Prostate gland (tissue), 2 donors: Measurements from ENCODE around the gene ZRANB3. TPM values are rescaled to one million over a fixed set of nuclear protein-coding genes. Genes with fewer than 3 reads are reported as not detected.

Experiments used
- DNase-seq: peaks from one replicate; pipeline ENCODE4 v3.0.0-alpha.2; 2019; ENCODE audit warnings: low spot score
- H3K27ac ChIP-seq, 2 donors: fragments of 200-600 bp; sonication (generic); 2 replicates each; pipeline ENCODE4 v1.5.1; 2017 to 2019
- H3K27me3 ChIP-seq: fragments of 200-600 bp; sonication (generic); replicated peaks from 2 replicates; pipeline ENCODE4 v1.5.1; 2019; ENCODE audit not compliant: insufficient read depth
- H3K36me3 ChIP-seq, 2 donors: fragments of 200-600 bp; sonication (generic); 1 replicate in 1 of 2; 2 replicates in 1 of 2; pipeline versions ENCODE4 v1.5.1 to v1.8.1; 2017 to 2019
- H3K4me1 ChIP-seq: fragments of 200-600 bp; sonication (generic); replicated peaks from 2 replicates; pipeline ENCODE4 v1.5.1; 2019
- H3K4me3 ChIP-seq, 2 donors: fragments of 200-600 bp; sonication (generic); 2 replicates each; pipeline ENCODE4 v1.5.1; 2017 to 2019
- H3K9me3 ChIP-seq: fragments of 200-600 bp; sonication (generic); 2 replicates; pipeline ENCODE4 v1.5.1; 2017
- POLR2A ChIP-seq: fragments of 450-650 bp; IDR thresholded peaks from one replicate; pipeline ENCODE4 v1.6.1; 2016; ENCODE audit warnings: antibody characterized with exemption, mild to moderate bottlenecking
- POLR2AphosphoS5 ChIP-seq: sonication (generic); formaldehyde crosslinking; IDR thresholded peaks from one replicate; pipeline ENCODE4 v1.6.1; 2017; ENCODE audit warnings: antibody characterized with exemption
- WGBS: methylation state at CpG from one replicate; pipeline ENCODE4 v1.1.5; 2018; 5-methylcytosine and 5-hydroxymethylcytosine counted together
- intact Hi-C: fragments of 100-400 bp; cut with DNase I; formaldehyde crosslinking; loops from one replicate; pipeline ENCODE4 v1.14.2; 2022
- total RNA-seq, 2 donors: library from RNA; depleted of rRNA; stranded (reverse); fragments of >200 nt; gene quantifications; one replicate each; pipeline ENCODE4 v1.1.0, GENCODE V29; 2016
- TF ChIP-seq, protein P1 (sequence below), 4 experiments: fragments of 200-600 bp in 2 of 4; fragments of 450-650 bp in 2 of 4; sonication (generic) in 2 of 4; IDR thresholded peaks; 1 replicate in 3 of 4; 2 replicates in 1 of 4; pipeline ENCODE4 v1.5.1; 2016 to 2019; ENCODE audit warnings: antibody characterized with exemption in 4 of 4, mild to moderate bottlenecking in 2 of 4, moderate library complexity in 2 of 4

ZRANB3 gene
- total RNA-seq, 2 donors from 2014 or later = 5.1 to 11.1 TPM

DNA sequence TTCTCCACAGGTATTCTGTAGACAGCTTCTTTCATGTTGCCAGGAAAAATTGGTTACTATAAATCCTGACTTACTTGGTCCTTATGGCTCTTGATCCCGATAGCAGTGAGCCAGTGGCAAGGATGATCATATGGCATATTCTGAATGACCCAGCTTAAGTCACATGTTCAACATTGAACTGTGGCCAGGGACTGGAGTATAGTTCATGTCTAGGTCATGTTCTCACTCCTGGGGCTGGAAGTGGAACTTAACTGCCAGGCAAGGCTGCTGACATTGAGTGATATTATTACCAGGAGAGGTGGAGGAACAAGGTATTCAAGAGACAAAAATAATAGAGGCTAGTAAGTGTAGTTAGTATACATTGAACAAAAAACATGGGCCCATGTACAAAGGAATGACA lies 26.5 kb upstream of the ZRANB3 start:
- intact Hi-C loops = no loop called here

DNA sequence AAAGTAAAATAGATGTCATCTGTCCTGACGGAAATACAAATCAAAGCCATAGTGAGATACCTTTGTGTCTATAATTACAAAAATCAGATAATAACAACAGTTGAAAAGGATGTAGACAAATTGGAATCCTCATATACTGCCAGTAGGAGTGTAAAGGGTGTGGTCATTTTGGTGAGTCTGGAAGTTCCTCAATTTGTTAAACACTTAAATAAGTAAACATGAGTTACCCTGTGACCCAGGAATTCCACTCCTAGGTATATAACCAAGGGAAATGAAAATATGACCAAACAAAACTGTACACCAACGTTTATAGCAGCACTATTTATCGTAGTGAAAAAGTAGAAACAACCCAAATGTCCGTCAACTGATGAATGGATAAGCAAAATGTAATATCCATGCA lies 24.3 kb upstream of the ZRANB3 start:
- Histone ChIP-seq H3K9me3 (no peaks in the 10 kb centered on the region), H3K4me1 (no peaks in the 10 kb centered on the region), H3K27me3 (no peaks in the 10 kb centered on the region), H3K27ac (no peak overlapping the region), H3K36me3 (no peaks in the 10 kb centered on the region), H3K4me3 (no peak overlapping the region)
- TF ChIP-seq POLR2A (no peak), POLR2AphosphoS5 (no peak)
- TF ChIP-seq, protein P1, sequence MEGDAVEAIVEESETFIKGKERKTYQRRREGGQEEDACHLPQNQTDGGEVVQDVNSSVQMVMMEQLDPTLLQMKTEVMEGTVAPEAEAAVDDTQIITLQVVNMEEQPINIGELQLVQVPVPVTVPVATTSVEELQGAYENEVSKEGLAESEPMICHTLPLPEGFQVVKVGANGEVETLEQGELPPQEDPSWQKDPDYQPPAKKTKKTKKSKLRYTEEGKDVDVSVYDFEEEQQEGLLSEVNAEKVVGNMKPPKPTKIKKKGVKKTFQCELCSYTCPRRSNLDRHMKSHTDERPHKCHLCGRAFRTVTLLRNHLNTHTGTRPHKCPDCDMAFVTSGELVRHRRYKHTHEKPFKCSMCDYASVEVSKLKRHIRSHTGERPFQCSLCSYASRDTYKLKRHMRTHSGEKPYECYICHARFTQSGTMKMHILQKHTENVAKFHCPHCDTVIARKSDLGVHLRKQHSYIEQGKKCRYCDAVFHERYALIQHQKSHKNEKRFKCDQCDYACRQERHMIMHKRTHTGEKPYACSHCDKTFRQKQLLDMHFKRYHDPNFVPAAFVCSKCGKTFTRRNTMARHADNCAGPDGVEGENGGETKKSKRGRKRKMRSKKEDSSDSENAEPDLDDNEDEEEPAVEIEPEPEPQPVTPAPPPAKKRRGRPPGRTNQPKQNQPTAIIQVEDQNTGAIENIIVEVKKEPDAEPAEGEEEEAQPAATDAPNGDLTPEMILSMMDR (IDR thresholded peaks at IDR 0.05) = no peak
- no peak for DNase-seq
- intact Hi-C loops = no loop called here
- 84% methylated on average over 4 of the region's 4 CpGs for WGBS

More for the DNA sequence above, 26.5 kb upstream of the ZRANB3 start:
- TF ChIP-seq POLR2A (no peak), POLR2AphosphoS5 (no peak)
- TF ChIP-seq, protein P1 (IDR thresholded peaks at IDR 0.05) = no peak
- no peak for DNase-seq
- 92% methylated on average over 1 of the region's 1 CpG for WGBS
- Histone ChIP-seq H3K4me1 (no peaks in the 10 kb centered on the region), H3K4me3 (no peak overlapping the region), H3K27ac (no peak overlapping the region), H3K9me3 (no peaks in the 10 kb centered on the region), H3K36me3 (no peaks in the 10 kb centered on the region), H3K27me3 (no peaks in the 10 kb centered on the region)

DNA sequence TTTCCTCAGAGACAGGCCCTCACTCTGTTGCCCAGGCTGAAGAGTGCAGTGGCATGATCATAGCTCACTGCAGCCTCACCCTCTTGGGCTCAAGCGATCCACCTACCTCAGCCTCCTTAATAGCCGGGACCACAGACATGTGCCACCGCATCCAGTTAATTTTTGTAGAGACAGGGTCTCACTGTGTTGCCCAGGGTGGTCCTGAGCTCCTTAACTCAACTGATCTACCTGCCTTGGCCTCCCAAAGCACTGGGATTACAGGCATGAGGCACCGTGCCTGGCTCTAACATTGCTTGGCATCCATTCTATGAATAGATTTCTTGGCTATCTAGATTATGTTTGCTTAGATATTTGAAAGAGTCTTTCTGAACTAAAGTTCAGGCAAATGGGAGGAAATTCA lies 21.9 kb upstream of the ZRANB3 start:
- no peak for TF ChIP-seq POLR2AphosphoS5
- TF ChIP-seq POLR2A = no peak
- TF ChIP-seq, protein P1 (IDR thresholded peaks at IDR 0.05) = no peak
- Histone ChIP-seq H3K36me3 (no peaks in the 10 kb centered on the region), H3K27ac (no peak overlapping the region), H3K9me3 (no peaks in the 10 kb centered on the region), H3K4me1 (no peaks in the 10 kb centered on the region), H3K27me3 (no peaks in the 10 kb centered on the region), H3K4me3 (no peak overlapping the region)
- WGBS = 86% methylated on average over 4 of the region's 4 CpGs
- intact Hi-C loops = no loop called here
- DNase-seq = no peak

DNA sequence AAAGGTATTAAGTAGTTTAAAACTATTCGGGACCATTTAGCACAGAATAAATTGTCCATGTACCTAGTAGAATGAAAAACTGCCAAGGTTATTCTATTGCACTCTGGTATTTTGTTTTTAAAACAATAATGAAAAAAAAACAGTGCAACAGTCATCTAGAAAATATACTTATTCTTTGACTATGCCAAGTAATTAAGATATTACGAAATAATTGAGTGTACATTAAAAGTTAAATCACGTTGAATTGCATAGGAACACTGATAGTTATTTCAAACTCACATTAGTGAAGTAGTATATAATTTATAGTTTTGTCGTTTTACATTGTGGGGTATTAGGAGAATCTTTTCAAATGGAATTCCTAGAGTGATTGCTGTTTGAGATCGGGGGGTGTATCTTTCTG lies 20.3 kb upstream of the ZRANB3 start:
- WGBS = 87% methylated on average over 5 of the region's 5 CpGs

DNA sequence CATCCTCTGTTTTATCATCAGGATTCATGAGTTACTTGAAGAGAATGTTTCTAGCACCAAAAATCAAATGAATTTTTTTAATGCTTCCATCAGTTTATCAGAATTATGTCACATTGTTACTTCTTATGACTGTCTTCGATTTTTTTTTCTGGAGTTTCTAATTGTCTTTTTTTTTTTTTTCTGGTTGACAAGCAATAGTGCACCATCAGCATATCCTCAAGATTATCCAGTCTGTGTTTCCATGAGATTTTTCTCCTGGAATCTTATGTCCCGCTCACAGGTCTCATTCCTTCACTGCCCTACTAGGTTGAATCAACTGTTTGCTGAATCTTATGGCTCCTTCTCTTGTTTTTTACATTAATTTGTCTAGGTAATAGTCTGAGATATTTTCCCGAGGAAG lies 16.3 kb upstream of the ZRANB3 start:
- H3K27me3 ChIP-seq = no peaks in the 10 kb centered on the region
- WGBS = 98% methylated on average over 3 of the region's 3 CpGs
- no peaks in the 10 kb centered on the region for H3K4me1 ChIP-seq
- no peak overlapping the region for H3K27ac ChIP-seq
- intact Hi-C loops = no loop called here
- no peak overlapping the region for H3K4me3 ChIP-seq
- H3K9me3 ChIP-seq = no peaks in the 10 kb centered on the region
- no peak for DNase-seq
- H3K36me3 ChIP-seq = no peaks in the 10 kb centered on the region
- TF ChIP-seq, protein P1 (IDR thresholded peaks at IDR 0.05) = no peak
- TF ChIP-seq POLR2AphosphoS5 (no peak), POLR2A (no peak)

More for the DNA sequence above, 20.3 kb upstream of the ZRANB3 start:
- no peak overlapping the region for H3K27ac ChIP-seq
- no peak overlapping the region for H3K4me3 ChIP-seq
- no peak for TF ChIP-seq POLR2AphosphoS5
- TF ChIP-seq, protein P1 (IDR thresholded peaks at IDR 0.05) = no peak
- no peak for TF ChIP-seq POLR2A
- no peaks in the 10 kb centered on the region for H3K27me3 ChIP-seq
- no peaks in the 10 kb centered on the region for H3K4me1 ChIP-seq
- intact Hi-C loops = no loop called here
- DNase-seq = no peak
- no peaks in the 10 kb centered on the region for H3K9me3 ChIP-seq
- H3K36me3 ChIP-seq = no peaks in the 10 kb centered on the region
